Smooth muscle cell (in vitro differentiated cells): ENCODE data around the gene ANKRD30A. TPM values are rescaled to one million over a fixed set of nuclear protein-coding genes. Genes with fewer than 3 reads are reported as not detected.
"Not testable (repeated sequence)": the region's sequence is repeated elsewhere in the genome, so short reads cannot be mapped to it uniquely, and the experiment has no call there.

Experiments used
- DNase-seq: peaks from one replicate; lab custom pipeline; 2025; ENCODE audit not compliant: unreplicated experiment; lab: John Stamatoyannopoulos, UW
- H2AFZ ChIP-seq: fragments of 200-600 bp; sonication (generic); 2 replicates; pipeline ENCODE4 v1.6.0; 2016; ENCODE audit warnings: antibody characterized with exemption, low read depth, mild to moderate bottlenecking
- H3F3A ChIP-seq: fragments of 200-600 bp; sonication (generic); 2 replicates; pipeline ENCODE4 v1.6.0; 2017; ENCODE audit warnings: antibody characterized with exemption, low read depth
- H3K27ac ChIP-seq: fragments of 200-600 bp; sonication (generic); 2 replicates; pipeline ENCODE4 v1.5.1; 2016; ENCODE audit warnings: low read depth, mild to moderate bottlenecking
- H3K27me3 ChIP-seq: fragments of 200-600 bp; sonication (generic); 2 replicates; pipeline ENCODE4 v1.6.1; 2016; ENCODE audit warnings: low read depth, mild to moderate bottlenecking
- H3K36me3 ChIP-seq: fragments of 200-600 bp; sonication (generic); 2 replicates; pipeline ENCODE4 v1.5.1; 2016; ENCODE audit warnings: low read depth
- H3K4me1 ChIP-seq: fragments of 200-600 bp; sonication (generic); 2 replicates; pipeline ENCODE4 v1.5.1; 2016; ENCODE audit warnings: low read depth
- H3K4me2 ChIP-seq: fragments of 200-600 bp; sonication (generic); 2 replicates; pipeline ENCODE4 v1.6.0; 2016; ENCODE audit warnings: mild to moderate bottlenecking
- H3K4me3 ChIP-seq: fragments of 200-600 bp; sonication (generic); 2 replicates; pipeline ENCODE4 v1.5.1; 2016; ENCODE audit warnings: mild to moderate bottlenecking
- H3K79me2 ChIP-seq: fragments of 200-600 bp; sonication (generic); 2 replicates; pipeline ENCODE4 v1.6.0; 2016; ENCODE audit warnings: low read depth, mild to moderate bottlenecking
- H3K9ac ChIP-seq: fragments of 200-600 bp; sonication (generic); 2 replicates; pipeline ENCODE4 v1.6.0; 2016; ENCODE audit warnings: low read depth
- H3K9me3 ChIP-seq: fragments of 200-600 bp; sonication (generic); replicated peaks from 2 replicates; pipeline ENCODE4 v1.5.1; 2016; ENCODE audit warnings: low read depth
- H4K20me1 ChIP-seq: fragments of 200-600 bp; sonication (generic); 2 replicates; pipeline ENCODE4 v1.6.0; 2016; ENCODE audit warnings: low read depth
- CTCF ChIP-seq: fragments of 200-600 bp; sonication (generic); IDR thresholded peaks from 2 replicates; pipeline ENCODE4 v1.5.1; 2017; ENCODE audit warnings: borderline replicate concordance, mild to moderate bottlenecking, antibody characterized with exemption; ENCODE audit not compliant: insufficient read depth, poor library complexity, severe bottlenecking
- WGBS: methylation state at CpG from one replicate; pipeline ENCODE4 v1.1.7; 2016; ENCODE audit warnings: low lambda C conversion rate; 5-methylcytosine and 5-hydroxymethylcytosine counted together
- polyA plus RNA-seq: library from polyadenylated mRNA; unstranded; fragments of >200 nt; fragmentation: Nextera tagmentation; extraction: Ambion mirVana; gene quantifications from 2 replicates; pipeline ENCODE4 v1.2.1, GENCODE V29; 2016
- total RNA-seq: library from RNA; depleted of rRNA; stranded (reverse); fragments of >200 nt; gene quantifications from 2 replicates; pipeline ENCODE4 v1.2.3, GENCODE V29; 2014

ANKRD30A gene
- total and polyA plus RNA-seq, 2 experiments from 2014 or later, result not detected

DNA sequence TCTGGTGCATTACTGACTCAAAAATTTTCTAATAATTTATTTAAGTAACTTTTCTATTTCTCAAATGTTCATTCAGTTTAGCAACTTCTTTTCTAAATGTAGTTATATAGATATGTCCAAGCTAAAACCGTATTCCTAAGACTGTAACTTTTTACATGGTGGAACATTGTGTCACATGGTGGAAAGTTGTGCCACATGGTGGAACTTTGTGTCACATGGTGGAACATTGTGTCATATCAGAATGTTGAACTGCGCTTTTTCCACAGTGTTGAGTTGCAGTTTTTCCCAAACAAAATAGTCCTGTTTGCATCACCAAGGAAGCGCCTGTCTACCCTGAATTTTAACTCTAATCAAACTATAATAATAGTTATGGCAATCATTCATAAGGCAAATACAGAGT lies 109.3 kb downstream of the ANKRD30A start:
- H3K36me3 ChIP-seq, result no peaks in the 10 kb centered on the region
- peaks cover 16% of the 10 kb centered on the region for H3K9me3 ChIP-seq
- H2AFZ ChIP-seq, result no peak overlapping the region
- 68% methylated on average over 3 of the region's 3 CpGs for WGBS
- H3K27ac ChIP-seq, result no peak overlapping the region
- no peak overlapping the region for H3K4me2 ChIP-seq
- TF ChIP-seq CTCF, result no peak
- no peaks in the 10 kb centered on the region for H4K20me1 ChIP-seq
- no peaks in the 10 kb centered on the region for H3F3A ChIP-seq
- no peak overlapping the region for H3K9ac ChIP-seq
- no peaks in the 10 kb centered on the region for H3K4me1 ChIP-seq
- no peaks in the 10 kb centered on the region for H3K27me3 ChIP-seq
- DNase-seq, result no peak
- H3K4me3 ChIP-seq, result no peak overlapping the region
- H3K79me2 ChIP-seq, result no peaks in the 10 kb centered on the region

- H3K9me3 ChIP-seq, result peaks cover 16% of the 10 kb centered on the region
- H3K79me2 ChIP-seq, result no peaks in the 10 kb centered on the region
- no peaks in the 10 kb centered on the region for H3K4me1 ChIP-seq
- no peak overlapping the region for H3K4me3 ChIP-seq
- no peak overlapping the region for H2AFZ ChIP-seq
- H4K20me1 ChIP-seq, result no peaks in the 10 kb centered on the region
- H3F3A ChIP-seq, result no peaks in the 10 kb centered on the region
- H3K27me3 ChIP-seq, result no peaks in the 10 kb centered on the region
- 49% methylated on average over 2 of the region's 2 CpGs for WGBS
- H3K36me3 ChIP-seq, result no peaks in the 10 kb centered on the region
- H3K9ac ChIP-seq, result no peak overlapping the region
- H3K27ac ChIP-seq, result no peak overlapping the region
- TF ChIP-seq CTCF, result no peak
- no peak overlapping the region for H3K4me2 ChIP-seq
- no peak for DNase-seq
These were observed 110.7 kb downstream of the ANKRD30A start for GRCh38 chr10:37236093-37236492.

DNA sequence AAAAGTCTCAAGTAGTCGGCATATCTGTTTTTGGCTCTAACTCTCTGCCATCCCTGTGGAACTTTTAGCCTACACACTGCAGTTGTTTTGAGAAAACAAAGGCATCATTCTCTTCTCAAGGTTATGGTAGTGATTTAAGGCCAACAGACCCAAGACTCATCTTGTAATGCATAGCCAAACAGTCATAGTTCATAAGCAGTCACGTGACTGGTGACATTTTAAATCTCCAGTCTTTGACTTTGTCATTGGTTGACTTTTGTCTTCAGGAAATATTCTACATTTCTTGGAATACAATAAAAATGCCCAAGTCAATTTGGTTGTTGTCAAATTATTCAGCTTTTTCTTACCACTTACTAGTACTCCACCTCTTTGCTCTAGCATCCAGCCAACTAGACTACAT lies 114.8 kb downstream of the ANKRD30A start:
- Histone ChIP-seq H3K4me1 (no peaks in the 10 kb centered on the region), H4K20me1 (no peaks in the 10 kb centered on the region), H2AFZ (no peak overlapping the region), H3K4me3 (no peak overlapping the region), H3K9ac (no peak overlapping the region), H3K9me3 (peaks cover 16% of the 10 kb centered on the region), H3K4me2 (no peak overlapping the region), H3K27me3 (no peaks in the 10 kb centered on the region), H3K79me2 (no peaks in the 10 kb centered on the region), H3K27ac (no peak overlapping the region), H3K36me3 (no peaks in the 10 kb centered on the region), H3F3A (no peaks in the 10 kb centered on the region)
- TF ChIP-seq CTCF, result no peak
- 55% methylated on average over 2 of the region's 2 CpGs for WGBS
- DNase-seq, result no peak

- Histone ChIP-seq H3K4me3 (no peak overlapping the region), H3K79me2 (no peaks in the 10 kb centered on the region), H3K4me2 (no peak overlapping the region), H3K27me3 (no peaks in the 10 kb centered on the region), H3K36me3 (no peaks in the 10 kb centered on the region), H3K4me1 (no peaks in the 10 kb centered on the region), H3F3A (no peaks in the 10 kb centered on the region), H3K9ac (no peak overlapping the region), H2AFZ (no peak overlapping the region), H4K20me1 (no peaks in the 10 kb centered on the region), H3K27ac (no peak overlapping the region), H3K9me3 (peaks cover 10% of the 10 kb centered on the region)
- TF ChIP-seq CTCF, result no peak
- no peak for DNase-seq
- 66% methylated on average over 2 of the region's 2 CpGs for WGBS
These were observed 121.2 kb downstream of the ANKRD30A start for GRCh38 chr10:37246637-37247036.

GRCh38 chr10:37255837-37256236 lies 130.4 kb downstream of the ANKRD30A start:
- H3K27ac ChIP-seq, H3K9me3 ChIP-seq, H3K9ac ChIP-seq, H4K20me1 ChIP-seq, H3K36me3 ChIP-seq, H3K4me3 ChIP-seq, DNase-seq, H3K79me2 ChIP-seq, H3F3A ChIP-seq, H3K4me2 ChIP-seq, H2AFZ ChIP-seq, H3K27me3 ChIP-seq, H3K4me1 ChIP-seq: not testable (repeated sequence)
- 57% methylated on average over 3 of the region's 3 CpGs for WGBS
